ENCODE data around the gene ADGRG6. TPM values are rescaled to one million over a fixed set of nuclear protein-coding genes. Genes with fewer than 3 reads are reported as not detected.

Gene ADGRG6
- total and polyA plus RNA-seq, 9 of the 15 experiments (the other 6 are each of a cell fraction or from before 2014, with no cell fraction given), result under 0.01 to 0.11 (median 0.05) TPM; not detected in 5

DNA sequence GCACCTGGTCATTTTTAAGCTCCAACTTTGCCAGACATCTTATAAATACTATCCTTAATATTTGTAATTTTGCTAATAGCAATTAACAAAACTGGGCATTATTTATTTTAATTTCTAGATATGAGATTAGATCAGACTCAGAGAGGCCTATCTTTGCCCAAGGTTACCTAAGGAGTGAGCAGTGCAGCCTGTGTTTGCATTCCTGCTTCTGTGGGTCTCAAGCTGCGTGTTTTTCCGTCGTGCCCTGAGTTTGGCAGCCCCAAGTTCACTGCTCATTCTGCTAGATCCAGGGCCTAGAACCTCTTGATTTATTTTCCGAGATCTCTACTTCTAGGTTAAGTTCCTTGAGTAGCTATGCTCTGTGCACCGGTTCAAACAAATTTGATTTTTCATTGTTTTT, 11.0 kb upstream of the ADGRG6 start (continued):
- TF ChIP-seq ZNF165 (CRISPR knock-in tag; IDR thresholded peaks at IDR 0.05; ENCODE audit: borderline replicate concordance), result no peak
- no peak for TF ChIP-seq NCOA2 (IDR thresholded peaks at IDR 0.05; ENCODE audit: partially characterized antibody in 2 of 2)

- no peaks in the 10 kb centered on the region for H3K36me3 ChIP-seq (ENCODE audit: control insufficient read depth, insufficient read depth, low read length)
- 1% methylated on average over 3 of the region's 3 CpGs for WGBS (ENCODE audit: insufficient coverage, low coverage, missing lambda C conversion rate)
- no peak overlapping the region for H3K27ac ChIP-seq (ENCODE audit: extremely low read depth, low read depth, low read length)
- no peaks in the 10 kb centered on the region for H3K9me3 ChIP-seq (replicated peaks; ENCODE audit: control insufficient read depth, insufficient read depth, low read depth, low read length)
- H3K79me2 ChIP-seq (ENCODE audit: control insufficient read depth, insufficient read depth, low read length), result no peaks in the 10 kb centered on the region
- no peaks in the 10 kb centered on the region for H4K20me1 ChIP-seq (replicated peaks; ENCODE audit: control insufficient read depth, insufficient read depth, low read length)
- H3K4me3 ChIP-seq, result no peak overlapping the region
- ChIA-PET POLR2A (no interaction called here), CTCF (ENCODE audit: low intra/inter-chr PET ratio) (no interaction called here)
- H2AFZ ChIP-seq (ENCODE audit: low read depth, low read length), result no peak overlapping the region
- no peak overlapping the region for H3K4me2 ChIP-seq (ENCODE audit: insufficient read depth, low read length)
- no peak for FAIRE-seq
- H3K27me3 ChIP-seq (ENCODE audit: control insufficient read depth in 2 of 2, insufficient read depth in 2 of 2, low read length in 2 of 2), result no peaks in the 10 kb centered on the region
- ATAC-seq, result no peak
- in situ Hi-C loops (cut with MboI), result no loop called here
- BruUV-seq (replicated peaks), result no TSS peak
- DNase-seq (ENCODE audit: extremely low read depth in 1 of 4, low spot score in 3 of 4), result no peak
- intact Hi-C loops (cut with micrococcal nuclease), result no loop called here
- no peaks in the 10 kb centered on the region for H3K9me1 ChIP-seq (ENCODE audit: control insufficient read depth, insufficient read depth, low read length)
- H3K9ac ChIP-seq (ENCODE audit: insufficient read depth in 1 of 2, low read depth in 2 of 2, low read length in 2 of 2), result no peak overlapping the region
- TF ChIP-seq RAD21 (CRISPR knock-in tag; conservative IDR thresholded peaks at IDR 0.05 in 1 of 2, IDR thresholded peaks at IDR 0.05 in 1 of 2), result no peak
- TF ChIP-seq BRF1 (IDR thresholded peaks at IDR 0.05; ENCODE audit: borderline replicate concordance, extremely low read depth, insufficient read length), result no peak
- no peaks in the 10 kb centered on the region for H3K4me1 ChIP-seq (replicated peaks in 1 of 2; ENCODE audit: control insufficient read depth in 2 of 2, insufficient read depth in 2 of 2, low read length in 2 of 2)
Observed at GRCh38 chr6:142291512-142291911, 10.3 kb upstream of the ADGRG6 start.
